Endothelial cell of umbilical vein (primary cell): ENCODE measurements around the gene SBK3. TPM values are rescaled to one million over a fixed set of nuclear protein-coding genes. Genes with fewer than 3 reads are reported as not detected.

Experiments
- BruUV-seq: library from RNA; stranded (reverse); fragments of 400-500 nt; replicated peaks from 2 replicates; lab custom pipeline; 2021; lab: Mats Ljungman, UMichigan
- CTCF ChIA-PET: fragments of 300-600, 350-600 bp; sonication (Branson Sonifier 250); formaldehyde crosslinking; loops from one replicate; lab custom pipeline; 2021; ENCODE audit warnings: antibody characterized with exemption, inconsistent platforms; lab: Charles Lee
- POLR2A ChIA-PET: fragments of 300-600, 350-600 bp; sonication (Branson Sonifier 250); formaldehyde crosslinking; loops from one replicate; lab custom pipeline; 2021; ENCODE audit warnings: antibody characterized with exemption, inconsistent platforms; lab: Charles Lee
- DNase-seq: peaks from one replicate; pipeline ENCODE4 v3.0.0-alpha.2; 2011; ENCODE audit warnings: low read depth, low spot score
- FAIRE-seq: peaks from 2 replicates; lab custom pipeline; 2011; peaks lifted over from hg19 to GRCh38; lab: Jason Lieb, UNC
- H2AFZ ChIP-seq: 2 replicates; pipeline ENCODE4 v1.6.0; 2012; ENCODE audit warnings: low read depth, low read length, control low read depth, inconsistent platforms
- H3K27ac ChIP-seq: 2 replicates; pipeline ENCODE4 v1.5.1; 2011; ENCODE audit warnings: low read depth, mild to moderate bottlenecking, control low read depth, low read length, moderate library complexity; ENCODE audit not compliant: insufficient read depth
- H3K27me3 ChIP-seq, 2 experiments: 2 replicates each; pipeline versions ENCODE4 v1.6.0 to v1.6.1; 2011; ENCODE audit warnings: low read length in 2 of 2, mixed read lengths in 1 of 2; ENCODE audit not compliant: control insufficient read depth in 2 of 2, insufficient read depth in 2 of 2
- H3K36me3 ChIP-seq, 2 experiments: 2 replicates in 1 of 2; 3 replicates in 1 of 2; pipeline ENCODE4 v1.5.1; 2011; ENCODE audit warnings: low read length in 2 of 2, mild to moderate bottlenecking in 1 of 2, moderate library complexity in 1 of 2; ENCODE audit not compliant: control insufficient read depth in 2 of 2, insufficient read depth in 2 of 2; ENCODE audit errors: extremely low read depth in 1 of 2
- H3K4me1 ChIP-seq: 3 replicates; pipeline ENCODE4 v1.5.1; 2011; ENCODE audit warnings: mild to moderate bottlenecking, low read length; ENCODE audit not compliant: control insufficient read depth, insufficient read depth; ENCODE audit errors: extremely low read depth
- H3K4me2 ChIP-seq: 2 replicates; pipeline ENCODE4 v1.6.1; 2011; ENCODE audit warnings: low read length, control low read depth, mixed read lengths; ENCODE audit not compliant: insufficient read depth
- H3K4me3 ChIP-seq, 3 experiments: fragments of 200-600 bp in 1 of 3; sonication (generic), shearing (Covaris generic) in 1 of 3; replicated peaks in 1 of 3; 2 replicates each; pipeline ENCODE4 v1.5.1; 2011 to 2016; ENCODE audit warnings: control low read depth in 3 of 3, low read length in 3 of 3, mild to moderate bottlenecking in 2 of 3, inconsistent platforms in 1 of 3, low read depth in 1 of 3, moderate library complexity in 1 of 3; ENCODE audit not compliant: insufficient read depth in 1 of 3
- H3K79me2 ChIP-seq: 2 replicates; pipeline ENCODE4 v1.6.0; 2012; ENCODE audit warnings: low read length, inconsistent platforms; ENCODE audit not compliant: control insufficient read depth, insufficient read depth
- H3K9ac ChIP-seq: replicated peaks from 2 replicates; pipeline ENCODE3; 2011; ENCODE audit warnings: low read length, control low read depth; ENCODE audit not compliant: insufficient read depth; ENCODE audit errors: extremely low read depth
- H3K9me1 ChIP-seq: replicated peaks from 3 replicates; pipeline ENCODE4 v1.6.0; 2011; ENCODE audit warnings: mild to moderate bottlenecking, low read length; ENCODE audit not compliant: control insufficient read depth, insufficient read depth; ENCODE audit errors: extremely low read depth
- H3K9me3 ChIP-seq: replicated peaks from 2 replicates; pipeline ENCODE4 v1.5.1; 2012; ENCODE audit warnings: low read length, inconsistent platforms; ENCODE audit not compliant: control insufficient read depth, insufficient read depth
- H4K20me1 ChIP-seq: replicated peaks from 2 replicates; pipeline ENCODE3; 2011; ENCODE audit warnings: mild to moderate bottlenecking, low read length; ENCODE audit not compliant: control insufficient read depth, insufficient read depth; ENCODE audit errors: extremely low read depth
- EZH2 ChIP-seq: IDR thresholded peaks from 2 replicates; pipeline ENCODE4 v1.6.1; 2012; ENCODE audit warnings: borderline replicate concordance, low read depth, mild to moderate bottlenecking, moderate library complexity, low read length, inconsistent platforms; ENCODE audit not compliant: severe bottlenecking
- FOS ChIP-seq: IDR thresholded peaks from 2 replicates; pipeline ENCODE4 v1.6.1; 2011; ENCODE audit warnings: mild to moderate bottlenecking, low read length, moderate library complexity, borderline replicate concordance; ENCODE audit not compliant: insufficient read depth
- GATA2 ChIP-seq: IDR thresholded peaks from 2 replicates; pipeline ENCODE4 v1.7.0; 2011; ENCODE audit warnings: low read depth, mild to moderate bottlenecking, moderate library complexity, mixed read lengths, low read length; ENCODE audit not compliant: insufficient read length, insufficient read depth
- JUN ChIP-seq: IDR thresholded peaks from 2 replicates; pipeline ENCODE4 v1.6.1; 2011; ENCODE audit warnings: borderline replicate concordance, low read depth; ENCODE audit not compliant: insufficient read length, insufficient read depth
- MYC ChIP-seq: IDR thresholded peaks from one replicate; pipeline ENCODE4 v1.6.1; 2011; ENCODE audit warnings: mild to moderate bottlenecking, low read depth, low read length
- POLR2A ChIP-seq: IDR thresholded peaks from 2 replicates; pipeline ENCODE4 v1.6.1; 2012; ENCODE audit warnings: low read depth, mild to moderate bottlenecking, control low read depth, low read length
- POLR2AphosphoS5 ChIP-seq: IDR thresholded peaks from 2 replicates; pipeline ENCODE4 v1.6.1; 2012; ENCODE audit warnings: low read depth, mild to moderate bottlenecking, control low read depth, low read length, moderate library complexity; ENCODE audit not compliant: insufficient read depth
- dilution Hi-C: fragments of 300-500 bp; cut with MboI; formaldehyde crosslinking; loops from one replicate; pipeline ENCODE4 v1.15.0; 2019; ENCODE audit warnings: low sequenced_read_pairs; ENCODE audit not compliant: extremely low pct_ligation_motif_present
- intact Hi-C: fragments of 100-400 bp; cut with micrococcal nuclease; formaldehyde crosslinking; loops from one replicate; pipeline ENCODE4 v1.10.0; 2022
- polyA plus RNA-seq, 4 experiments: library from polyadenylated mRNA; depleted of rRNA in 3 of 4; stranded (reverse) in 3 of 4; unstranded in 1 of 4; fragments of >200 nt; gene quantifications; 2 replicates each; pipeline versions ENCODE4 v1.2.1 to v1.2.3, GENCODE V29; 2011 to 2012; ENCODE audit warnings: missing spikeins in 1 of 4
- total RNA-seq: library from RNA; stranded (reverse); gene quantifications from 2 replicates; pipeline ENCODE4 v1.2.3, GENCODE V29; 2021
- TF ChIP-seq, protein P1 (sequence below), 2 donors: IDR thresholded peaks; 1 replicate in 1 of 2; 2 replicates in 1 of 2; pipeline ENCODE4 v1.5.1; 2011; ENCODE audit warnings: low read length in 2 of 2, mild to moderate bottlenecking in 2 of 2, moderate library complexity in 2 of 2, control low read depth in 1 of 2, inconsistent platforms in 1 of 2, low read depth in 1 of 2; ENCODE audit not compliant: insufficient read depth in 1 of 2; ENCODE audit errors: extremely low read depth in 1 of 2
- TF ChIP-seq, protein P2 (sequence below): IDR thresholded peaks from 2 replicates; pipeline ENCODE4 v1.6.1; 2011; ENCODE audit not compliant: insufficient read depth, insufficient read length

Gene SBK3
- total and polyA plus RNA-seq, 2 donors (not counting 3 experiments of a cell fraction or from before 2014, with no cell fraction given): 0.18 to 0.62 TPM

- TF ChIP-seq, protein P1, sequence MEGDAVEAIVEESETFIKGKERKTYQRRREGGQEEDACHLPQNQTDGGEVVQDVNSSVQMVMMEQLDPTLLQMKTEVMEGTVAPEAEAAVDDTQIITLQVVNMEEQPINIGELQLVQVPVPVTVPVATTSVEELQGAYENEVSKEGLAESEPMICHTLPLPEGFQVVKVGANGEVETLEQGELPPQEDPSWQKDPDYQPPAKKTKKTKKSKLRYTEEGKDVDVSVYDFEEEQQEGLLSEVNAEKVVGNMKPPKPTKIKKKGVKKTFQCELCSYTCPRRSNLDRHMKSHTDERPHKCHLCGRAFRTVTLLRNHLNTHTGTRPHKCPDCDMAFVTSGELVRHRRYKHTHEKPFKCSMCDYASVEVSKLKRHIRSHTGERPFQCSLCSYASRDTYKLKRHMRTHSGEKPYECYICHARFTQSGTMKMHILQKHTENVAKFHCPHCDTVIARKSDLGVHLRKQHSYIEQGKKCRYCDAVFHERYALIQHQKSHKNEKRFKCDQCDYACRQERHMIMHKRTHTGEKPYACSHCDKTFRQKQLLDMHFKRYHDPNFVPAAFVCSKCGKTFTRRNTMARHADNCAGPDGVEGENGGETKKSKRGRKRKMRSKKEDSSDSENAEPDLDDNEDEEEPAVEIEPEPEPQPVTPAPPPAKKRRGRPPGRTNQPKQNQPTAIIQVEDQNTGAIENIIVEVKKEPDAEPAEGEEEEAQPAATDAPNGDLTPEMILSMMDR (IDR thresholded peaks at IDR 0.05; ENCODE audit: extremely low read depth in 1 of 2, insufficient read depth in 1 of 2, low read depth in 1 of 2, low read length in 2 of 2): no peak
- no peak for TF ChIP-seq FOS
- TF ChIP-seq MYC: no peak
- TF ChIP-seq, protein P2, sequence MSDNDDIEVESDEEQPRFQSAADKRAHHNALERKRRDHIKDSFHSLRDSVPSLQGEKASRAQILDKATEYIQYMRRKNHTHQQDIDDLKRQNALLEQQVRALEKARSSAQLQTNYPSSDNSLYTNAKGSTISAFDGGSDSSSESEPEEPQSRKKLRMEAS: no peak
- no peak for TF ChIP-seq GATA2
- H2AFZ ChIP-seq: no peak overlapping the region
- peaks cover 21% of the 10 kb centered on the region for H3K4me1 ChIP-seq
- no peaks in the 10 kb centered on the region for H3K9me1 ChIP-seq
- no peak overlapping the region for H3K9ac ChIP-seq
- no peaks in the 10 kb centered on the region for H3K27me3 ChIP-seq
- POLR2A ChIA-PET: interaction anchor here (0.5 kb wide), 1 partner anchor 81 kb away, joined by 5 read pairs; the partner anchor contains the start of gene ZNF784
- intact Hi-C loops (no loop called here), dilution Hi-C loops (no loop called here)
- CTCF ChIA-PET: no interaction called here
- H3K36me3 ChIP-seq: no peaks in the 10 kb centered on the region
- H3K27ac ChIP-seq: no peak overlapping the region
- no peaks in the 10 kb centered on the region for H3K9me3 ChIP-seq
- no peaks in the 10 kb centered on the region for H3K79me2 ChIP-seq
- no peak for FAIRE-seq
- no peaks in the 10 kb centered on the region for H4K20me1 ChIP-seq
- H3K4me2 ChIP-seq: no peak overlapping the region
- DNase-seq: no peak
- no TSS peak for BruUV-seq
- H3K4me3 ChIP-seq: no peak overlapping the region
Observed at GRCh38 chr19:55544014-55544413, 1.3 kb downstream of the SBK3 start.

- Histone ChIP-seq H2AFZ (no peak overlapping the region), H3K36me3 (no peaks in the 10 kb centered on the region), H4K20me1 (no peaks in the 10 kb centered on the region), H3K9me3 (no peaks in the 10 kb centered on the region), H3K27ac (no peak overlapping the region), H3K9ac (no peak overlapping the region), H3K79me2 (no peaks in the 10 kb centered on the region), H3K9me1 (no peaks in the 10 kb centered on the region), H3K4me3 (no peak overlapping the region), H3K27me3 (no peaks in the 10 kb centered on the region), H3K4me1 (peaks cover 18% of the 10 kb centered on the region), H3K4me2 (no peak overlapping the region)
- TF ChIP-seq POLR2A (no peak), EZH2 (no peak), JUN (no peak), FOS (no peak), POLR2AphosphoS5 (no peak), MYC (no peak)
- TF ChIP-seq, protein P1 (IDR thresholded peaks at IDR 0.05; ENCODE audit: extremely low read depth in 1 of 2, insufficient read depth in 1 of 2, low read depth in 1 of 2, low read length in 2 of 2): no peak
- TF ChIP-seq, protein P2: no peak
- BruUV-seq: no TSS peak
- FAIRE-seq (no peak), DNase-seq (no peak)
- dilution Hi-C loops: no loop called here
- intact Hi-C loops: no loop called here
- ChIA-PET POLR2A (no interaction called here), CTCF (no interaction called here)
Observed at GRCh38 chr19:55543567-55543966, 1.8 kb downstream of the SBK3 start.
